OCI-LY7 (cell line): ENCODE measurements around the gene GRAMD1B.

ENCODE experiments used
- EZH2phosphoT487 ChIP-seq: fragments of 200-600 bp; sonication (generic); IDR thresholded peaks from 2 replicates; pipeline ENCODE4 v1.6.1; 2018; ENCODE audit warnings: low read depth, borderline replicate concordance, mild to moderate bottlenecking, mixed run types, antibody characterized with exemption, low read length, moderate library complexity, mixed read lengths
- TF ChIP-seq, protein P1 (sequence below): fragments of 200-600 bp; sonication (generic); conservative IDR thresholded peaks from 2 replicates; pipeline ENCODE4 v1.5.1; 2014; ENCODE audit warnings: mild to moderate bottlenecking, antibody characterized with exemption, low read length, moderate library complexity, mixed read lengths

- TF ChIP-seq, protein P1, sequence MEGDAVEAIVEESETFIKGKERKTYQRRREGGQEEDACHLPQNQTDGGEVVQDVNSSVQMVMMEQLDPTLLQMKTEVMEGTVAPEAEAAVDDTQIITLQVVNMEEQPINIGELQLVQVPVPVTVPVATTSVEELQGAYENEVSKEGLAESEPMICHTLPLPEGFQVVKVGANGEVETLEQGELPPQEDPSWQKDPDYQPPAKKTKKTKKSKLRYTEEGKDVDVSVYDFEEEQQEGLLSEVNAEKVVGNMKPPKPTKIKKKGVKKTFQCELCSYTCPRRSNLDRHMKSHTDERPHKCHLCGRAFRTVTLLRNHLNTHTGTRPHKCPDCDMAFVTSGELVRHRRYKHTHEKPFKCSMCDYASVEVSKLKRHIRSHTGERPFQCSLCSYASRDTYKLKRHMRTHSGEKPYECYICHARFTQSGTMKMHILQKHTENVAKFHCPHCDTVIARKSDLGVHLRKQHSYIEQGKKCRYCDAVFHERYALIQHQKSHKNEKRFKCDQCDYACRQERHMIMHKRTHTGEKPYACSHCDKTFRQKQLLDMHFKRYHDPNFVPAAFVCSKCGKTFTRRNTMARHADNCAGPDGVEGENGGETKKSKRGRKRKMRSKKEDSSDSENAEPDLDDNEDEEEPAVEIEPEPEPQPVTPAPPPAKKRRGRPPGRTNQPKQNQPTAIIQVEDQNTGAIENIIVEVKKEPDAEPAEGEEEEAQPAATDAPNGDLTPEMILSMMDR: no peak
- no peak for TF ChIP-seq EZH2phosphoT487
Measured at GRCh38 chr11:123670081-123670480, 240.0 kb downstream of the GRAMD1B start.
